Activated CD4-positive, alpha-beta T cell treated with anti-CD3 and anti-CD28 coated beads, Interleukin-2, amount 50 U/mL, for 24 hours (primary cell): ENCODE data around the gene INTS15.

Experiments used
- DNase-seq, 2 donors: peaks; one replicate each; pipeline ENCODE4 v3.0.0-alpha.2; 2020; ENCODE audit warnings: low read depth in 1 of 2, low spot score in 1 of 2

INTS15 gene

DNA sequence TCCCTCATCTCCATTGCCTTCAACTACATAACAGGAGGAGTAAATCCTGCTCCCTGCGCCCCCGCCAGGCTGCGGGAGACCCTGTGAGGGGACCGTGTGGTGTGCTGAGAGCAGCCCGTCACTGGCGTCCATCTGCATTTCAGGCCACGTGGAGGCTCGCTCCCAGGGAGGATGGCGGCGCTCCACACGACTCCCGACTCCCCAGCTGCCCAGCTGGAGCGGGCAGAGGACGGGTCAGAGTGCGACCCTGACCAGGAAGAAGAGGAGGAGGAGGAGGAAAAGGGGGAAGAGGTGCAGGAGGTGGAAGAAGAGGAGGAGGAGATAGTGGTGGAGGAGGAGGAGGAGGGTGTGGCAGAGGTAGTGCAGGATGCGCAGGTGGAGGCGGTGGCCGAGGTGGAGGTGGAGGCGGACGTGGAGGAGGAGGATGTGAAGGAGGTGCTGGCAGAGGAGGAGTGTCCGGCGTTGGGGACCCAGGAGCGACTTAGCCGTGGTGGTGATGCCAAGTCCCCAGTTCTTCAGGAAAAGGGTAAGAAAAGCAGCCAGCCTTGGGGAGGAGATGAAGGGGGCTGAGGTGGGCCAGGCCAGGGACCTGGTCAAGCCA lies 52.5 kb downstream of the INTS15 start:
- no peak for DNase-seq

- DNase-seq = no peak
Measured at GRCh38 chr7:6642861-6643640, 53.2 kb downstream of the INTS15 start.

DNA sequence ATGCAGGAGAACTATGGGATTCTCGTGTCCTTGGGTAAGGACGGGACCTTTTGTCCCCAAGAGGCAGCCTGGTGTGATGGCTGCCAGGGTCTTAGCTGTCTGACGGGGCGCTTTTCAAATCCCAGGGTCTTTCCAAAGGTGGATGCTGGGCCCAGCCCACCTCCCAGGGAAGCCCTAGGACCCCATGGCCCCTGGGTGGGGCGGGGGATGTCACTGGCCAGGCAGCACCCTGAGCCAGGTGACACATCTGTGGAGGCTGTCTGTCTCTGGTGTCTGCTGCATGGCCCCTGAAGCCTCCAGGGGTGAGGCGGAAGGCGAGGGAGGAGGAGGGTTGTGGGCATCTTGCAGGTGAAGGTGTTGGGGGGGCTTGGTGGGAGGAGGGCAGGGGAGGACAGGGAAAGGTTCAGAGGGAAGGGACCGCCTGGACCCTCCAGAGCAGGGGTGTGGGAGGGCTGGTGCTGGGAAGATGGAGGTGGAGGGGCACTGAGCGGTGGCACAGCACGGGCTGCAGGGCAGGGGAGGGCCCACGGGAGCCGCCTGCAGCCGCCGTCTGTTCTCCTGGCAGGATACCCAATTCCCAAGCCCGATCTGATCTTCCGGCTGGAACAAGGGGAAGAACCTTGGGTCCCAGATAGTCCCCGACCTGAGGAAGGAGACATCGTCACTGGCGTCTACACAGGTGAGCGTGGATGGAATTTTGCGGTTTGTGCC lies 54.2 kb downstream of the INTS15 start:
- no peak for DNase-seq

- no peak for DNase-seq
Measured at GRCh38 chr7:6644728-6645127, 54.9 kb downstream of the INTS15 start.

GRCh38 chr7:6646465-6646864 lies 56.6 kb downstream of the INTS15 start:
- DNase-seq = no peak

- DNase-seq = no peak
Measured at GRCh38 chr7:6647080-6647479, 57.3 kb downstream of the INTS15 start.

GRCh38 chr7:6647541-6647940 lies 57.7 kb downstream of the INTS15 start:
- DNase-seq = no peak

GRCh38 chr7:6648066-6648814 lies 58.4 kb downstream of the INTS15 start:
- DNase-seq = no peak

DNA sequence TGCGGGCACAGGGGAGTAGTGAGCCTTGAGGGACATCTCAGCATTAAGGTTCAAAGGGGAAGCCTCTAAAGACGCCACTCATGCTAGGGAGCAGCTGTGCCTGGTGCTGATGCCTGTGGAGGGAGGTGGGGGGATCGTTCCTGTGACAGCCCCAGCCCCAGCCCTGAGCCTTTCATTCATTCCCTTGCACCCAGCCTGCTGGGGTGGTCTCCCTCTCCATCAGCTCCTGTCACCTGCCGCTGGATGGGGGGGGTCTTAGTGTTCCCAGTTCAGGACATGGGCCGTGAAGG lies 58.9 kb downstream of the INTS15 start:
- no peak for DNase-seq

DNA sequence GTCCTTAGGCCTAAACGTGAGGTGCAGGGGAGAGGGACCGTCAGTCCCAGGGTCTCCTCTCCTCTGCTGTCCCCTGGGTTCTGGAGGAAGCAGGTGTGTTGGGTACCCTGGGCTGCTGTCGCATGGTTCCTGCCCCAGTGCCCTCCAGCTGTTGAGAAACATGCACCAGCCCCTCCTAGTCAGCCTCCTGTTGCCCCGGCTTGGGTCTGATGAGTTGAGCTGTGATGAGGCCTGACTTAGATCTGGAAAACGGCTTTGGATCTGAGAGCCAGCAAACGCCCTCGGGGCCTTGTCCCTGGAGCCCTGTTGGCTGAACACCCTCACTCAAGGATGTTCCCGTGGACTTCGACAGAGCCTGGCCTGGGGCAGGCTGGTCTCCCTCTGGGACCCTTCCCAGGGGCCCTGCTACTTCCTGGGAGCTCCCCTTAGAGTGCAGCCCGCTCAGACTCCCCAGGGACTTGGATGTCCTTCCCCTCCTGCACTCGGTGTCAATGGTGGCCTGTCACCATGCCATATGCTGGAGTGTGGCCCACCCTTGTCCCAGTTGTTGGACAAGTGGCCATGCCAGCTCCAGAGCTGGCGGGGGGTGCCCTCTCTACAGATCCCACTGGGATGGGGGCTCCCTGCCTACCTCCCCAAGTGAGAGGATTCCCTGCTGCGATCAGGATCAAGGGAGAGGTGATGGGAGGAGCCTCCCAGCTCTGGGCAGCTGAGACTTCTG lies 59.6 kb downstream of the INTS15 start:
- DNase-seq = no peak

DNA sequence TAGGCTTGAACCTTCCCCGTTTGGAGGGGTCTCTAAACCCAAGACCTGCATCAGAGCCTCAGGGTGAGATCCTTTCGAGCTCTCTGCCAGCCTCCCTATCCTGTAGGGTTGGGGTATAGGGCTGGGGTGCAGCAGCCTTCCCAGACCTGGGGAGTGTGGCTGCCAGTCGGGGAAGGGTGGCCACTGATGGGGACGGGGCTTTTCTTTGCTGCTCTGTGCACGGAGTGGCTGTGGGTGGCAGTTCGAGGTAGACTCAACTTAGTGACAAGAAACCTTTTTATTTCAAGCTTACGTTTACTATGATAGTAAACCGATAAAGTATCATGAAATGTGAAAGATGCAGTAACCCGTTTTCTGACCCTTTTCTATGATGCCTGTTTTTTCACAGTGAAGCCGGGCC lies 60.3 kb downstream of the INTS15 start:
- no peak for DNase-seq

DNA sequence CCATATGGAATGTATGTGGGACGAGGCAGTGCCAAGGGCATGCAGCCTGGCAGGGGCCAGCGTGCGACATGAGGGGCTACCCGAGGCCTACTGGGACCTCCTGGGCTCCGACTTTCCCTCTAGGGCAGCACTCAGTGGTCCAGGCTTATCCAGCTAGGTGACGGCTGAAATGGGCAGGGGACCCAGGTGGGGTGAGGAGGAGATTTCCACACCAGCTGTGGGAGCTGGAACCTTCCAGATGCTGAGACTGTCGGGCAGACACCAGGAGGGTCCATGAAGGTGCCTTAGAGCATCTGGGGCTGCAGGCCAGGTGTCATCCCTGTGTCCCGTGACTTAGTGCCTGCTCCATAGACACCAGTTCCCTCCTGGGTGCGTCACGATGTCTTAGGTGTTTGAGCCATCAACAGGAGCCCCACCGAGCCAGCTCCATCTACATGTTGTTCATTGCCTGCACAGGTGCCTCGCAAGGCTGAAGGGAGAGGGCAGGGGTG lies 60.7 kb downstream of the INTS15 start:
- DNase-seq = no peak

- no peak for DNase-seq
Measured at GRCh38 chr7:6651851-6652445, 62.1 kb downstream of the INTS15 start.

DNA sequence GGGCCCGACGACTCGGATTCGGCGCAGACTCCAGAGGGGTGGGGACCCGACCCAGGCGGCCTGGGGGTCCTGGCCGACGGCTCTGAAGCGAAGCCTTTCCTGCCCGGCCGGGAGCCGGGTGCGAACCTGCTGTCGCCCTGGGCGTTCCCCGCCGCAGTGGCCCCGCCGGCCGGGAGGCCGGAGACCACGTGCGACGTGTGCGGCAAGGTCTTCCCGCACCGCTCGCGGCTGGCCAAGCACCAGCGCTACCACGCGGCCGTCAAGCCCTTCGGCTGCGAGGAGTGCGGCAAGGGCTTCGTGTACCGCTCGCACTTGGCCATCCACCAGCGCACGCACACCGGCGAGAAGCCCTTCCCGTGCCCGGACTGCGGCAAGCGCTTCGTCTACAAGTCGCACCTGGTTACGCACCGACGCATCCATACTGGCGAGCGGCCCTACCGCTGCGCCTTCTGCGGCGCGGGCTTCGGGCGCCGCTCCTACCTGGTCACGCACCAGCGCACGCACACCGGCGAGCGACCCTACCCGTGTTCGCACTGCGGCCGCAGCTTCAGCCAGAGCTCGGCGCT lies 62.7 kb downstream of the INTS15 start:
- no peak for DNase-seq

- DNase-seq = no peak
Measured at GRCh38 chr7:6653071-6654003, 63.5 kb downstream of the INTS15 start.

DNA sequence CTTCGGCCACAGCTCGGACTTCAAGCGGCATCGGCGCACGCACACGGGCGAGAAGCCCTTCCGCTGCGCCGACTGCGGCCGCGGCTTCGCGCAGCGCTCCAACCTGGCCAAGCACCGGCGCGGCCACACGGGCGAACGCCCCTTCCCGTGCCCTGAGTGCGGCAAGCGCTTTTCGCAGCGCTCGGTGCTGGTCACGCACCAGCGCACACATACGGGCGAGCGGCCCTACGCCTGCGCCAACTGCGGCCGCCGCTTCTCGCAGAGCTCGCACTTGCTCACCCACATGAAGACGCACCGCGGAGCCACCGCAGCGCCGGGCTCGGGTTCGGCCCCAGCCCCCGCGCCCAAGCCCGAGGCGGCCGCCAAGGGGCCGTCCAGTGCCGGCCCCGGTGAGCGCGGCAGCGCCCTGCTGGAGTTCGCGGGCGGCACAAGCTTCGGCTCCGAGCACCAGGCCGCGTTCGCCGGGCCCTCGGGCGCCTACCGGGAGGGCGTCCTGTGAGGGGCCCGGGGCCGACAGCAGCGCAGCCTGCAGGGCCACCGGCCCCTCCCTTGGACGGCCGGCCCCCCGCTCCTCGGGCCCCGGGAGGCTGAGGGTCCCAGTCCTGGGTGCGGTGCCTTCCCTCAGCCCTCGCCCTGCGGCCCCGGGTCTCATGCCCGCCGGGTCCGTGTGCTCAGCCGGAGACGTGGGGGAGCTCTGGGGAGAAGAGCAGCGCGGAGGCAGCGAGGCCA lies 64.5 kb downstream of the INTS15 start:
- no peak for DNase-seq

DNA sequence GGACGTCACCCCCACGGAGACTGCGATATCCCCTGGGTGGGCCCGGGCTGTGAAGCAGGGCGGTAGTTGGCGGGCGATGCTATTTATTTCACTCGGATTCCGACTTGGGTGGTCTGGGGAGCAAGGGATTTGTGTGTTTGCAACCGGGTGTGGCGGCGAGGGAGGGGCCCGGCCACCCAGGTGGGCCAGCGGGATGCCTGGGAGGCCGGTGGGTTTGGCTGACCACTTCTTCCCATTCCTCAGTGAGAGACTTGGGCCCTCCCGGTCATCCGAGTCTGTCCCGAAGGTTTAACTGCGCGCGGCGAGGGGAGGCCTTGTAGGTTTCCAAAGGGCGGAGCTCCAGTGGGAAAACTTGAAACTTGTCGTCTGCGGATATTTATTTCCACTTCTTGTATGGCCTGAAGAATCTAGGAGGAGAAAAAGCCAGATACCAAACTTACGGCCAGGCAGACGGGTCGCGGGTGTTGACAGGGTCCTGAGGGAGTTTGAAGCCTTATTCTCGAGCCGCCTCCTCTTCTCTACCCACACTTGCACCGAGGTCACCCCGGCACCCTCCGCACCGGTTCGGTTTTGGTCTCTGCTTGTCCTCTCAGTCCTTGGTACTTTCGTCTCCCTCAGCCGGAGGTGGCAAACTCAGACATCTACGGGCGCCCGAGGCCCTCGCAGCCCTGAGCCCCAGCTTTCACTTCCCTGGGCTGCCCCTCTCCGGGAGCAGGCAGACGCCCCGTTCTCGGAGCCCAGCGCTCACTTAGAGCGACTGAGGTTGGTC lies 65.2 kb downstream of the INTS15 start:
- DNase-seq = no peak
